Esophagus muscularis mucosa (tissue), 4 donors: ENCODE results near the gene IGFALS. TPM values are rescaled to one million over a fixed set of nuclear protein-coding genes. Genes with fewer than 3 reads are reported as not detected.

Experiments
- DNase-seq: peaks from one replicate; pipeline ENCODE4 v3.0.0-alpha.2; 2017; ENCODE audit errors: extremely low spot score
- H3K27ac ChIP-seq, 4 donors: fragments of 200-600 bp; sonication (generic); replicated peaks in 1 of 4; 1 replicate in 3 of 4; 2 replicates in 1 of 4; pipeline ENCODE4 v1.5.1; 2016 to 2019; ENCODE audit warnings: mild to moderate bottlenecking in 1 of 4
- H3K27me3 ChIP-seq, 4 donors: fragments of 200-600 bp; sonication (generic); one replicate each; pipeline versions ENCODE4 v1.5.1 to v1.6.0; 2016 to 2019
- H3K36me3 ChIP-seq, 4 donors: fragments of 200-600 bp; sonication (generic); one replicate each; pipeline ENCODE4 v1.5.1; 2016 to 2019
- H3K4me1 ChIP-seq, 4 donors: fragments of 200-600 bp; sonication (generic); one replicate each; pipeline ENCODE4 v1.5.1; 2016 to 2019
- H3K4me3 ChIP-seq, 4 donors: fragments of 200-600 bp; sonication (generic); 1 replicate in 2 of 4; 2 replicates in 2 of 4; pipeline ENCODE4 v1.5.1; 2016 to 2019; ENCODE audit warnings: mild to moderate bottlenecking in 4 of 4, moderate library complexity in 1 of 4
- H3K9me3 ChIP-seq, 4 donors: fragments of 200-600 bp; sonication (generic); 1 replicate in 3 of 4; 2 replicates in 1 of 4; pipeline ENCODE4 v1.5.1; 2016 to 2019
- CTCF ChIP-seq, 3 experiments: fragments of 200-600 bp in 2 of 3; fragments of 450-650 bp in 1 of 3; sonication (generic) in 2 of 3; IDR thresholded peaks; one replicate each; pipeline ENCODE4 v1.5.1; 2017 to 2019; ENCODE audit warnings: antibody characterized with exemption in 3 of 3, mild to moderate bottlenecking in 2 of 3, moderate library complexity in 1 of 3
- EP300 ChIP-seq: sonication (generic); formaldehyde crosslinking; IDR thresholded peaks from one replicate; pipeline ENCODE4 v1.6.1; 2017; ENCODE audit warnings: antibody characterized with exemption
- POLR2A ChIP-seq: fragments of 450-650 bp; IDR thresholded peaks from one replicate; pipeline ENCODE4 v1.6.1; 2017; ENCODE audit warnings: antibody characterized with exemption, moderate library complexity, mild to moderate bottlenecking, low read depth
- POLR2AphosphoS5 ChIP-seq, 2 donors: sonication (generic); formaldehyde crosslinking; IDR thresholded peaks; one replicate each; pipeline ENCODE4 v1.6.1; 2017; ENCODE audit warnings: antibody characterized with exemption in 2 of 2
- WGBS: methylation state at CpG from one replicate; pipeline ENCODE4 v1.1.5; 2018; 5-methylcytosine and 5-hydroxymethylcytosine counted together
- intact Hi-C: fragments of 100-400 bp; cut with DNase I; formaldehyde crosslinking; loops from one replicate; pipeline ENCODE4 v1.15.1; 2023
- total RNA-seq, 4 donors: library from RNA; depleted of rRNA; stranded (reverse); fragments of >200 nt; gene quantifications; one replicate each; pipeline versions ENCODE4 v1.1.0 to v1.2.1, GENCODE V29; 2016

IGFALS gene
- total RNA-seq, 4 donors from 2014 or later = 0.45 to 0.75 TPM; not detected in 2

GRCh38 chr16:1745900-1746692 is 47.4 kb downstream of the IGFALS start:
- DNase-seq = no peak
- H3K4me1 ChIP-seq = no peaks in the 10 kb centered on the region
- H3K27me3 ChIP-seq = no peaks in the 10 kb centered on the region
- intact Hi-C loops = no loop called here
- no peak overlapping the region for H3K4me3 ChIP-seq
- H3K27ac ChIP-seq = no peak overlapping the region
- H3K36me3 ChIP-seq = peaks cover 40 to 96% (median 91%) of the 10 kb centered on the region in 4 donors
- 94% methylated on average over 24 of the region's 29 CpGs for WGBS
- TF ChIP-seq EP300 = no peak
- TF ChIP-seq CTCF (IDR thresholded peaks at IDR 0.05) = no peak
- TF ChIP-seq POLR2A = no peak
- no peak for TF ChIP-seq POLR2AphosphoS5 (IDR thresholded peaks at IDR 0.05)
- H3K9me3 ChIP-seq = no peaks in the 10 kb centered on the region

DNA sequence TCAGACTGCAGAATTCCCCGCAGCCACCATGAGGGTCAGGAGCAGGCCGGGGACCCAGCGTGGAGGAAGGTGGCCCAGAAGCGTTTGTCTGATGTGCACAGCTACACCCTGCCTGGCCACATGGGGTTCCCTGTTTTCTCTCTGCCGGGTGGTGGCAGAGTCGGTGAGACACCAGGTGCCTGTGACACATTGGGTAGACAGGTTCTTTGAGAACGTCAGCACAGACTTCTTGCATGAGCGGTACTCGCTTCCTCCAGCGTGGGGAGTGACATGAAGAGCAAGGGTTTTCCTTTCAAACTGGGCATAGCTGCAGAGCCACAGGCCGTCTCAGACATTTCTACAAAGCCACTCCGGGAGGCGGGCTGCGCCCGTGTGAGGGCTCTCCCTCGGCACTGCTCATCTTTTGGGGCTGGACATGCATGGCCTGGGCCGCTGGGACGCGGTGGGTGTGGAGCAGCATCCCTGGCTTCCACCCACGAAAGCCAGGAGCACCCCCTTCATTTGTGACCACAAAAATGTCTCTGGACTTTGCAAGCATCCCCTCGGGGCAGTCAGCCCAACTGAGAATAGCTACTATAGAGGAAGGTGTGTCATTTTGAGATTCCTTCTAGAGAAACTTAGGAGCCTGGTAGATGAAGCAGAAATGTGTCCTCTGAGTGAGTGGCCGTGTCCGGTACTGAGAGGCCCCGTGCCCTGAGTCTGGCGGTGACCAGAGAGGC is 48.2 kb downstream of the IGFALS start:
- Histone ChIP-seq H3K4me3 (no peak overlapping the region), H3K9me3 (no peaks in the 10 kb centered on the region), H3K36me3 (peaks cover 34 to 96% (median 91%) of the 10 kb centered on the region in 4 donors), H3K4me1 (no peaks in the 10 kb centered on the region), H3K27ac (no peak overlapping the region), H3K27me3 (no peaks in the 10 kb centered on the region)
- 92% methylated on average over 25 of the region's 25 CpGs for WGBS
- intact Hi-C loops = no loop called here
- no peak for DNase-seq
- TF ChIP-seq POLR2A (no peak), EP300 (no peak), CTCF (IDR thresholded peaks at IDR 0.05) (no peak), POLR2AphosphoS5 (IDR thresholded peaks at IDR 0.05) (no peak)

- DNase-seq = no peak
- H3K4me1 ChIP-seq = no peaks in the 10 kb centered on the region
- no peaks in the 10 kb centered on the region for H3K9me3 ChIP-seq
- H3K27ac ChIP-seq = no peak overlapping the region
- H3K36me3 ChIP-seq = peaks cover 27 to 89% (median 83%) of the 10 kb centered on the region in 4 donors
- WGBS = 91% methylated on average over 20 of the region's 24 CpGs
- intact Hi-C loops = no loop called here
- H3K27me3 ChIP-seq = no peaks in the 10 kb centered on the region
- TF ChIP-seq POLR2AphosphoS5 (IDR thresholded peaks at IDR 0.05) (no peak), POLR2A (no peak), EP300 (no peak), CTCF (IDR thresholded peaks at IDR 0.05) (no peak)
- no peak overlapping the region for H3K4me3 ChIP-seq
Observed at GRCh38 chr16:1744338-1744840, 49.1 kb downstream of the IGFALS start.

- DNase-seq = no peak
- Histone ChIP-seq H3K36me3 (peaks cover 21 to 82% (median 75%) of the 10 kb centered on the region in 4 donors), H3K27me3 (no peaks in the 10 kb centered on the region), H3K4me3 (no peak overlapping the region), H3K9me3 (no peaks in the 10 kb centered on the region), H3K27ac (no peak overlapping the region), H3K4me1 (no peaks in the 10 kb centered on the region)
- 93% methylated on average over 27 of the region's 32 CpGs for WGBS
- intact Hi-C loops = no loop called here
- TF ChIP-seq CTCF (IDR thresholded peaks at IDR 0.05) (no peak), POLR2A (no peak)
Observed at GRCh38 chr16:1743376-1744337, 49.8 kb downstream of the IGFALS start.
